ENCODE data around the gene CCDC69.

Gene CCDC69

GRCh38 chr5:151222054-151222789, 1.7 kb downstream of the CCDC69 start:
- TF ChIP-seq CTCF (IDR thresholded peaks at IDR 0.05; ENCODE audit: low read length) = no peak
- TF ChIP-seq EZH2 (IDR thresholded peaks at IDR 0.05; ENCODE audit: borderline replicate concordance, low read length) = no peak
- Histone ChIP-seq H3K79me2 (ENCODE audit: insufficient read depth, low read length) (peaks cover 64% of the 10 kb centered on the region), H3K27me3 (ENCODE audit: insufficient read depth, low read length) (no peaks in the 10 kb centered on the region), H3K9me3 (ENCODE audit: low read length) (no peaks in the 10 kb centered on the region), H4K20me1 (ENCODE audit: insufficient read depth, low read length) (no peaks in the 10 kb centered on the region), H3K27ac (ENCODE audit: low read depth, low read length, poor library complexity, severe bottlenecking) (peak overlapping the region; percentile 98), H3K9me2 (ENCODE audit: low read depth, low read length) (no peaks in the 10 kb centered on the region), H3K4me2 (ENCODE audit: low read length) (peak overlapping the region; percentile 80), H3F3A (ENCODE audit: insufficient read depth, low read length) (no peaks in the 10 kb centered on the region), H2AFZ (ENCODE audit: low read length) (no peak overlapping the region), H3K4me3 (ENCODE audit: low read depth, low read length, poor library complexity, severe bottlenecking) (peak overlapping the region; percentile 88), H3K9ac (ENCODE audit: low read length) (peak overlapping the region; percentile 84), H3K4me1 (ENCODE audit: insufficient read depth, low read length, severe bottlenecking) (peaks cover 76% of the 10 kb centered on the region), H3K36me3 (ENCODE audit: insufficient read depth, low read length) (peaks cover 63% of the 10 kb centered on the region; the same call in 1 of the 2 replicates)

GRCh38 chr5:151221574-151221973, 2.3 kb downstream of the CCDC69 start:
- H3K4me1 ChIP-seq (ENCODE audit: insufficient read depth, low read length, severe bottlenecking) = peaks cover 83% of the 10 kb centered on the region
- H3K4me3 ChIP-seq (ENCODE audit: low read depth, low read length, poor library complexity, severe bottlenecking) = peak overlapping the region; percentile 88
- no peak overlapping the region for H2AFZ ChIP-seq (ENCODE audit: low read length)
- H3F3A ChIP-seq (ENCODE audit: insufficient read depth, low read length) = no peaks in the 10 kb centered on the region
- no peaks in the 10 kb centered on the region for H3K27me3 ChIP-seq (ENCODE audit: insufficient read depth, low read length)
- H3K9me3 ChIP-seq (ENCODE audit: low read length) = no peaks in the 10 kb centered on the region
- peak overlapping the region; percentile 84 for H3K9ac ChIP-seq (ENCODE audit: low read length)
- H3K9me2 ChIP-seq (ENCODE audit: low read depth, low read length) = no peaks in the 10 kb centered on the region
- H3K4me2 ChIP-seq (ENCODE audit: low read length) = peak overlapping the region; percentile 80
- no peaks in the 10 kb centered on the region for H4K20me1 ChIP-seq (ENCODE audit: insufficient read depth, low read length)
- H3K27ac ChIP-seq (ENCODE audit: low read depth, low read length, poor library complexity, severe bottlenecking) = peak overlapping the region; percentile 98
- TF ChIP-seq EZH2 (IDR thresholded peaks at IDR 0.05; ENCODE audit: borderline replicate concordance, low read length) = no peak
- TF ChIP-seq CTCF (IDR thresholded peaks at IDR 0.05; ENCODE audit: low read length) = no peak
- H3K36me3 ChIP-seq (ENCODE audit: insufficient read depth, low read length) = peaks cover 68% of the 10 kb centered on the region
- H3K79me2 ChIP-seq (ENCODE audit: insufficient read depth, low read length) = peaks cover 70% of the 10 kb centered on the region

DNA sequence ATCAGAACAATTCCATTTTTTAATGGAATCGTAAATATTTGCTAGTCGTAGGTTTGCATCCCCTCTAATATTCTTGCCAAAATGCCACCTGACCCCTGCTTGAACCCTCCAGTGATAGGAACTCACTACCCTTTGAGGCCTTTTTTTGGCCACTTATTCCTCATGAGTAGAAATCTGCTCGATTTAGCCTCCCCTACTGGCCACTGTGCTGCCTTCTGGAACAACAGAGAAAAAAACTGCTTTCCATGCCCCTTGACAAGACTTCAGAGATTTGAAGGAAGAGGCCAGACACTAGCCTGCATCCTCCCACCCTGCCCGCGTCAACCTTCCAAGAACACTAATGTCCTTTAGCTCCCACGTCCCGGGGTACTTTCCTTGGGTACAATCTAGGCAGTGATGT, 4.1 kb downstream of the CCDC69 start:
- peaks cover 89% of the 10 kb centered on the region for H3K4me1 ChIP-seq (ENCODE audit: insufficient read depth, low read length, severe bottlenecking)
- H3K36me3 ChIP-seq (ENCODE audit: insufficient read depth, low read length) = peaks cover 85% of the 10 kb centered on the region
- peak overlapping the region; percentile 84 for H3K9ac ChIP-seq (ENCODE audit: low read length)
- no peaks in the 10 kb centered on the region for H3K27me3 ChIP-seq (ENCODE audit: insufficient read depth, low read length)
- H3K9me2 ChIP-seq (ENCODE audit: low read depth, low read length) = no peaks in the 10 kb centered on the region
- TF ChIP-seq EZH2 (IDR thresholded peaks at IDR 0.05; ENCODE audit: borderline replicate concordance, low read length) (no peak), CTCF (IDR thresholded peaks at IDR 0.05; ENCODE audit: low read length) (peak; percentile 61; the same call in 1 of the 2 replicates)
- H3K9me3 ChIP-seq (ENCODE audit: low read length) = no peaks in the 10 kb centered on the region
- peak overlapping the region; percentile 98 for H3K27ac ChIP-seq (ENCODE audit: low read depth, low read length, poor library complexity, severe bottlenecking)
- H4K20me1 ChIP-seq (ENCODE audit: insufficient read depth, low read length) = no peaks in the 10 kb centered on the region
- peaks cover 76% of the 10 kb centered on the region for H3K79me2 ChIP-seq (ENCODE audit: insufficient read depth, low read length)
- peak overlapping the region; percentile 80 for H3K4me2 ChIP-seq (ENCODE audit: low read length)
- peaks cover 2% of the 10 kb centered on the region; the same call in 1 of the 2 replicates for H3F3A ChIP-seq (ENCODE audit: insufficient read depth, low read length)
- peak overlapping the region; percentile 88 for H3K4me3 ChIP-seq (ENCODE audit: low read depth, low read length, poor library complexity, severe bottlenecking)
- no peak overlapping the region for H2AFZ ChIP-seq (ENCODE audit: low read length)

Measured in OCI-LY1 (cell line).